ENCODE data around the gene FCGR3B.
"Not testable (repeated sequence)": the region's sequence is repeated elsewhere in the genome, so short reads cannot be mapped to it uniquely, and the experiment has no call there.

The FCGR3B gene

DNA sequence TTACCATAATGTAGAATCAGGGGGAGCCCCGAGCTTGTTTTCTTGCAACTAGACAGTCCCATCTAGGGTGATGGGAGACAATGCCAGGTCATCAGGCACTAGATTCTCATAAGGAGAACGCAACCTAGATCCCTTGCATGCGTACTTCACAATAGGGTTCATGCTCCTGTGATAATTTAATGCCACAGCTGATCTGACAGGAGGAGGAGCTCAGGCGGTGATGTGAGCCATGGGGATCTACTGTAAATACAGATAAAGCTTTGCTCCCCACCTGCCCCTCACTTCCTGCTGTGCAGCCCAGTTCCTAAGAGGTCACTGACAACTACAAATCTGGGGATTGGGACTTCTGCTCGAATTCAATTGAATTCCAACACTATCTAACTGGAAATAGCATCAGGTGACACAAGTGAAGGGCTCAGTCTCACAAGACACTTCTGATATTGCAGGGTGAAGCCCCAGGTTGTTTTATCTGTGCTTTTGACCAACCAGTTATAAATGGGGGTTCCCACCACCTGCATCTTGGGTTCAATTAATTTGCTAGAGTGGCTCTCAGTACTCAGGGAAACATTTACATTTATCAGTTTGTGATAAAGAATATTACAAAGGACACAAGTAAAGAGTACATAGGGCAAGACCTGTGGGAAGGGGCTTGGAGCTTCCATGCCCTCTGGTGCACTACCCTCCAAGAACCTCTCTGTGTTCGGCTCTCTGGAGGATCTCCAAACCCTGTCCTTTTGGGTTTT, 7.4 kb upstream of the FCGR3B start:
- DNase-seq, result not testable (repeated sequence)

DNA sequence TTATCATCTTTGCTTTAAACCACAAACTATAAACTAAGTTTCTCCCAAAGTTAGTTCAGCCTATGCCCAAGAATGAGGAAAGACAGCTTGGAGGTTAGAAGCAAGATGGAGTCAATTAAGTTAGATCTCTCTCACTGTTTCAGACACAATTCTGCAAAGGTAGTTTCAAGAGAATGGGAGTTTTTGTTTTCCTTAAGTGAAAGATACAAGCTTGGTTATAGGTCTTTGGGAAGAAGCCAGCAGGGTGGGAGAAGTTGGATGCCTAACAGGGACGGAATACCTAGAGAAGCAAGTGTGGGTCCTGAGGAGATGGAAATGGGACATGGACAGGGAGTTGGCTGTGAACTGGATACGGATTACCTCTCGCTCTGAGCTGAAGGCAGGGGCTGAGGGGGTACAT, 6.0 kb upstream of the FCGR3B start:
- DNase-seq, result not testable (repeated sequence)

DNA sequence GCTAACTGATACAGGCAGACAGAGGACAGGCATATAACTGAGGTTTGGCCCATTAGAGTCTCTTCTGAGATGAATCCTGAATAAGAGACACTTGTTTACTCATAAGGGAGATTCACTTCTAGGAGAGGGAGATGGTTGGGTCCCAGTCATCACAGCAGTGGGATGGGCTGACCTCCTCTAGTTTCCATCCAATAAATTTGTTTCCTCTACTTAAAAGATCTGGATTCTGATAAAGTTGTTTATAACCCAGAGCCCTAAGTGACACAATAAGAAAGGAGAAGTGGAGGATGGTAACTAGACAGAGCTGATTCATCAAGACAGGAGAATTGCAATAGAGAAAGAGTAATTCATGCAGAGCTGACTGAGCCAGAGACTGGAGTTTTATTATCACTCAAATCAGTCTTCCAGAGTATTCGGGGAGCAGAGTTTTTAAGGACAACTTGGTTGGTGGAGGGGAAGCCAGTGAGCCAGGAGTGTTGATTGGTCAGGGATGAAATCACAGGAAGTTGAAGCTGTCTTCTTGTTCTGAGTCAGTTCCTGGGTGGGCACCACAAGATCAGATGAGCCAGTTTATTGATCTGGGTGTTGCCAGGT, 5.3 kb upstream of the FCGR3B start:
- DNase-seq, result peak in 2 of 4 experiments; percentile 51 to 52

DNA sequence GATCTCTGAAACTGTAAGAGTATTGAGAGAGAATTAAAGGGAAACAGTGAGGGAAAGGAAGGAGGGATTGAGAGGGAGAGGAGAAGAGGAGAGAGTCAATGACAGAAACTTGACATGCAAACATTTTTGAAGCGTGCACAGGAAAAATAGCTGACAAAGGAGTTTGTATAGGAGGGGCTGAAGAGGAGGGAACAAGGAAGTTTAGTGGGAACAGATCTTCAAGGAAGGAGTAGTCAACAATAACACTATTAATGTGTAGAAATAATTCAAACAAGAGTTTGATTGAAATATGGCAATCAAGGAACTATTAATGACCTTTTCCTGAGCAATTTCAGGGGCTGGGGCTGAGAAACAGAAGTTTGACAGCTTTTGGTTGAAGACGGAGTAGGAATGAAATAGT, 4.0 kb upstream of the FCGR3B start:
- DNase-seq, result not testable (repeated sequence)

DNA sequence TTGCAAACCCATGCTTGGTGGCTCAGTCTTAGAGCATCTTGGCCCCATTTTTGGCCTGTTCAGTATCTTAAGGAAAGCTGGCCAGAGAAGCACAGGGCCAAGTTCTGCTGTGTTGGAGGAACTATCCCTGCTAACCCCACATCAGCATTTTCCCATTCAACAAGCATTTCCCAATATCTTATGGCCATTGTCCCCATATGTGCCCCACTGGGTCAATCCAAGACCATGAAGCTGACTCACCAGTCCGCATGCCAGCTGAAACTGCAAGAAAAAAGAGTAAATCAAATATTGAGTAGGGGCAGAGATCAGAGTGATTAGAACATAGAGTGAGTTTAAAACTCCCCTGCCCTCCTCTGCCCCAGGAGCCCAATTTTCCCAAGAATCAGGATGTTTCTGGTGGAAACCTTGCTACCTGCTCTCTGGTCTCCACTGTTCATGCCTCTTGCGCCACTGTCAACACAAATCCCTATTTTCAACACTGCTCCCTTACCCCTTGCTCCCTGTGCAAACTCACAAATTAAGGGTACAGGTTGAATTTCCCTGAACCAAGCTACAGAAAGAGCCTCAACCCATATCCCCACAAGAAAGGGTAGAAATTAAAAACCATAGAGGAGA, 741 bp downstream of the FCGR3B start:
- peak in 2 of 4 experiments; percentile 27 to 41 for DNase-seq

DNA sequence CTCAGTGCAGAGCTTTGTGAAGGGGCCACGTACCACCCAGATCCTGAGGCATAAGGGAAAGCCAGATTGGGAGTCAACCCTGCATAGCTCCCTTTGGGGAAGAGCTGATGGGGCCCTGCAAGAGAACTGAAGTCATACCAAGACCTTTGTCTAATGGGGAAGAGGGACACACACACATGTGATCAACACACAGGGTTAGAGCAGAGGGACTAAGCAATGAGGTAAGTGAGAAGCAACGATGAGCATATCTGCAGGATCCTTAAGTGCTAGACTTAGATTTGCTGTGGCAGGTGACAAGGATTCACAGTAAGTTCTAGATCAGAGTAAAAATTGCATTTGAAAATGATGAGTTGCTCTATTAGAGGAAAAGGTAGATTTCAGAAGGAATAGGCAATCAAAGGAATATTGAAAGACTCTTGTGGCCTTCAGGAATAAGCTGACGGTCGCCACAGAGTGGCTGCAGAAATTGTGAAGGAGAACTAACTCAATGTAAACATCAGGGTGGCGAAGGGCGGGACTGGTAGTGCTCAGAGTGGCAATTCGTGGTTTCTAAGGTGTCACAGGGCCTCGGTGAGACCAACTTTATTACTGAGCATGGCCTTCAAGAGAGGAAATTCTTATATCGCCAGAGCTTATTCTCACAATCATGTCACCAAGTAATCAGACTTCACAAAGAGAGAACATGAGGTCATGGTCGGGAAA, 4.4 kb downstream of the FCGR3B start:
- DNase-seq, result peak in 1 of 4 experiments; percentile 18

DNA sequence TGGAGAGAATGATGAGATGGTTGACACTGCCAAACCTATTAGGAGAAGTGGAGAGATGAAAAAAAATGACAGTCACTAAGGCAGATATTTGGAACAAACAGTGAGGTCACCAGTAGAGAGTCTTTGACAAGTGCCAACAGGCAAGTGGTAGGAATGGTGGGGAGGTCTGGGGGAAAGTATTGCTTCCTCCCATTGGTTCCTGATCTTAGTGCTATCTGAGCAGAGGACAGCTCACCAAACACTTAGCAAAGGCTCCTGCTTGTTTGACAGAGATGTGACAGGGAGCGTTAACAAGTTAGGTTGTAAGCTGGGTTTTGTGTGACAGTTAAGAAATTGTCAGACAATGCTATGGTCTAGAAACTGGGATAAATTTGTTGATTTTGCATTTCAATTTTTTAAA, 6.4 kb downstream of the FCGR3B start:
- not testable (repeated sequence) for DNase-seq

DNA sequence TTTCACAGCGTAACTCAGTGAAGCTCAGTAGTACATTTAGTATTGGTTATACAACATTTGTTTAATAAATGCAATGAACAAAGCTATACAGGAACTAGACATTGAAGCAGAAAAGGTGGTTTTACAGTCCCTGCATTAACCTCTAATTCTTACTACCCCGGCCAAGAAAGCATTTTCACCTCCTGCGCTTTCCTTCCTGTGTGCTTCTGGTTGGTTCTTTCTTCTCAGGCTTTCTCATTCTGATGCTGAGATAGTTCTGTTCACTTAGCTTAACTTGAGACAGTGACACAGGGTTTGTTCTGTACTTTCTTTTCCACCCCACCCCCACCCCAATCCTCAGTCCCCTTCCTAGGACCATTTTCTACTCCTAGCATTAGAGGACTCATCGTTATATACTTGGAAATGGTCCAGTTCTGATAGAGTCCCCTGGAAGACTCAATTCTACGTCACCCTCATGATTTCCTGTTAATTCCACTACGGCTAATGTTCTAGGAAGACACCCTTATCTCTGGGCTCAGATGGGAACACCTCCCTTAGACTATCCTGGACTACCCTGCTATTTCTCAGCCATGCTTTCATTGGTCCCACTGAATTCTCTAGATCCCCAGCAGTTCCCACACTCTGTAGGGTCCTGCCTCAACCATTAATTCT, 7.5 kb downstream of the FCGR3B start:
- DNase-seq, result not testable (repeated sequence)

DNA sequence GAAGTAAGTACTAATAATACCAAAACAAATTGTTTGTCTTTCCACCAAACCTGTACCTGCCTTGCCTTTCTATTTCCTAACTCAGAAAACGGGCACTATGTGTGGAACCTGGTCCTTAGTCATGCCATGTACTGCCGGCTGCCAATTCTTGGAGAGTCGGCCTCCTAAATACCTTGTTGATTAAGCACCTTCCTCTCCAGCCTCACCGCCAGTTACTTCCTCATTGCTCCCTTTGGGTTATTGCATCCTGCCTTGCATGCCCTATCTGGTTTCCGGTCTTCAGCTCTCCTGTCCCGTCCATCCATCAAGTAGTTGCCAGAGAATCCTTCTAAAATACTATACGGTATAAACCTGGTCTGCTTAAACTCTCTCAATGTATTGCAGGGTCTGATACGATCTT, 8.9 kb downstream of the FCGR3B start:
- DNase-seq, result peak in 2 of 4 experiments; percentile 19 to 20

DNA sequence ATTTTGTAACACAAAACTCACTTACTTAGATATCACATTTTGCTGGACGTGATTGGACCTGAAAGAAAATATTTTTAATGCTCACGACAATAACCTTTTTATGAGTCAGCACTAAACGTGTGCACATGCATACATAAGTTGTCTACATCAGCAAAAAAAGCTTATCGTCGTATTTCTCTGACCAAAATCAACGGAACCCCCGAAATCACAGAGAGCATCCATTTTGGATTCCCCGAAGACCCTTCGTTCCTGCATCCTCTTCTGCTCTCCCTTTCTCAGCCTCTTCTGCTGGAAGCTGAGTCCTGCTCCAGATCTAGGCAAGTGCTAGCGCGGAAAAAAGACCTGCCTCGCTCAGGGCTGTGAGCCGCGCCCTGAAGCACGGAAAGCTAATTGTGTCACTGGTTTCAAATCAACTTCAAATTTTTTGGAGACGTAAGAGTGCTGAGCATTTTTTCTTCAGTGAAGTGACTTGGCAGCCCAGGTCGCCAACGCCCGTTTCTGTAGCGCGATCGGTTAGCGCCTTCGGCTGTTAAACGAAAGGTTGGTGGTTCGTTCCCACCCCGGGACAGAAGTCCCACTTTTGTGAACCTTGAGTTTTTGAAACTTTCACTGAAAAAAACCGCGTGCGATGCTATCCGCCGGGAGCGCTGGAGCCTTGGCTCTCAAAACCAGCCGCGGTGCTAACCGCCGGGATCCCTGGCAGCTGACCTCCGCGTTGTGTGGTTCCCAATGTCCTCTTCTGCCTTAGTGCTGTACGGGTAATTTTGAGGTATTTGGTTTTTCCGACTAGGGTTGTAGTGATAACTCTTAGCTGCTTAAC, 9.6 kb downstream of the FCGR3B start:
- DNase-seq, result peak; percentile 77 to 86 (median 82)

DNA sequence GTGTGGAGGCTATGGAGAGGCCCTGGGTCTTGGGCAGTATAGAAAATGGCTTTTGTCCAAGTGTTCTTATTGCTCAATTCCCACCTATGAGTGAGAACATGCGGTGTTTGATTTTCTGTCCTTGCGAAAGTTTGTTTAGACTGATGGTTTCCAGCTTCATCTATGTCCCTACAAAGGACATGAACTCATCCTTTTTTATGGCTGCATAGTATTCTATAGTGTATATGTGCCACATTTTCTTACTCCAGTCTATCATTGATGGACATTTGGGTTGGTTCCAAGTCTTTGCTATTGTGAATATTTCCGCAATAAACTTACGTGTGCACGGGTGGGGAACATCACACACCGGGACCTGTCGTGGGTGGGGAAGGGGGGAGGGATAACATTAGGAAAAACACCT, 10.6 kb downstream of the FCGR3B start:
- not testable (repeated sequence) for DNase-seq

DNA sequence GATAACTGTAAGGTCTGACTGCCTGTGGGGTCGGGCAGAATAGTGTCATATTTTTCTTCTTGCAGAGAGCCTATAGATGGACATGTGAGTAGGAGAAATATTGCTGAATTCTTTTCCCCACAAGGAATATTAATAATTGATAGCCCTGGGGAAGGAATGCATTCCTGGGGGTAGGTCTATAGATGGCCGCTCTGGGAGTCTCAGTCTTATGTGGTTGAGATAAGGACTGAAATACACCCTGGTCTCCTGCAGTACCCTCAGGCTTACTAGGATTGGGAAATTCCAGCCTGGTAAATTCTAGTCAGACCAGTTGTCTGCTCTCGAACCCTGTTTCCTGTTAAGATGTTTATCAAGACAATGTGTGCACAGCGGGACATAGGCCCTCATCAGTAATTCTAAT, 12.5 kb downstream of the FCGR3B start:
- not testable (repeated sequence) for DNase-seq

DNA sequence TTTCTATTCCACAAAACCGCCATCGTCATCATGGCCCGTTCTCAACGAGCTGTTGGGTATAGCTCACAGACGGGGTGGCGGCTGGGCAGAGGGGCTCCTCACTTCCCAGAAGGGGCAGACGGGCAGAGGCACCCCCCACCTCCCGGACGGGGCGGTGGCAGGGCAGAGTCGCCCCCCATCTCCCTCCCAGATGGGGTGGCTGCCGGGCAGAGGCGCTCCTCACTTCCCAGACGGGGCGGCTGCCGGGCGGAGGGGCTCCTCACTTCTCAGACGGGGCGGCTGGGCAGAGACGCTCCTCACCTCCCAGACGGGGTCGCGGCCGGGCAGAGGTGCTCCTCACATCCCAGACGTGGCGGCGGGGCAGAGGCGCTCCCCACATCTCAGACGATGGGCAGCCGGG, 14.6 kb downstream of the FCGR3B start:
- not testable (repeated sequence) for DNase-seq

DNA sequence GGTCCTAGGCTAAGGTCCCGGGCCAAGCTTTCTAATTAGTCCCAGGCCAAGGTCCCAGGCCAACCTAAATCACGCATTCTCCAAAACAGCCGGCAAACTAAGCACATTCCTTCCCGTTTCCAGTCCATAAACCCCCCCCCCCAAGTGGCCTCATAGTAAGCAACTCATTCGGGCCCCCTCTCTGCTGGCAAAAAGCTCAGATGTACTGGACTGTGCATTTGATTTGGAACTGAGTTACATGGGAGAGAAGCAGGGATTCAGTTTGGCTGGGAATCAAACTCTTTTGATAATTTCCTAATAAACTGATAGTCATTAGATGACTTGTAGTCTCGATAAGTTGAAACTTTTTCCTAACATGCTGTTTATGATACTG, 17.8 kb downstream of the FCGR3B start:
- DNase-seq, result not testable (repeated sequence)

DNA sequence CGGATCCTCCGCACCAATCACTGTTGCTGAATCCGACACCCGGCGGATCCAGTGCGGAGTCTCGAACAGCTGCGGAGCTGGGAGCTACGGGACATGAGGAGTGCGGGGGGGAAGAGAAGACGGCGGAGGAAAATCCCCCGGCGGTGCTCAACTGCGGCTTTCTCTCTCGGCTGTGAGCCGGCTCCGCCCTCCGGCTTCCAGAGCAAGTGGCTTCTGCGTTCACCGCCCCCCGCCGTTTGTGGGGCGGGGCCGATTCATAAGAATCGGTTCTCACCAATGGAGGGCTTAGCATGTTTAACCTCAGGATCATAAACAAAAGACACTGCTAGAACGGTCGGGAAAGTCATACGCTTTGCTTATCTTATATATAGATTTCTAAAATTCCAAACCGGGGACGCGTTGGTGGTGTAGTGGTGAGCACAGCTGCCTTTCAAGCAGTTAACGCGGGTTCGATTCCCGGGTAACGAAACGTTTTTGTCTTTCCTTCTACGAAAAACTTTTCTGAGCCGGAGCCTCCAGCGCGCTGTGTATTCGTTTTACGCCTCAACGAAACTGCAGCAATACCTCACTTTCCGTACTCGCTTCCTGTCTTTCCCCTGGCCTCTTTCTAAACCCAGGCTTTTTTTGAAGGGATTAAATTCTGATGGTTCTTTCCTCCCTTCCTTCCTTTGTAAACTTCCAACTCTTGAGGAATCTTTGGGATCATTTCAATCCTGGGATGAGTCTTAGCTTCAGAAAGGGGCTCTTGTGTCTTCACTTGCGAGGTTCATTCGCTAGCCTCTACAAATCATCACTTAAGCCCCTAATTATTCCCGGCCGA, 18.4 kb downstream of the FCGR3B start:
- peak; percentile 96 to 99 (median 97) for DNase-seq

DNA sequence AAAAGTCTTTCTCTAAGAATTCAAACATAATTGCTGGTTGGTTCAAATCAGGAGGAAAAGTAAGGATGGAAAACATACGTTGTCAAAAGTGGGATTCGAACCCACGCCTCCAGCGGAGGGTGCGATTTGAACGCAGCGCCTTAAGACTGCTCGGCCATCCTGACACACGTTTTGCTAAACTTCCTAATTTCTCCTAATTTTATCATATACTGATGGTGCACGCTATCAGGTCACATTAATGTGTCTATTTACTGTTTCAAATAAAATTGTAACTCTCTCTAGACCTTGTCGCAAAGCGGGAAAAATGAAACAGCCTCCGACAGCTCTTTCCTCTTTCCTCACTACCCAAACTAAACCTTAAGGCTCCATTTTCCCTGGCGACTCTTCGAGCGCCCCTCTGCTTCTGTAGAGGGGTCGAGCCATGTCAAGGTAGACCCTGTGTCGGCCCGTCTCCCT, 19.1 kb downstream of the FCGR3B start:
- DNase-seq, result peak; percentile 28 to 50 (median 48)

DNA sequence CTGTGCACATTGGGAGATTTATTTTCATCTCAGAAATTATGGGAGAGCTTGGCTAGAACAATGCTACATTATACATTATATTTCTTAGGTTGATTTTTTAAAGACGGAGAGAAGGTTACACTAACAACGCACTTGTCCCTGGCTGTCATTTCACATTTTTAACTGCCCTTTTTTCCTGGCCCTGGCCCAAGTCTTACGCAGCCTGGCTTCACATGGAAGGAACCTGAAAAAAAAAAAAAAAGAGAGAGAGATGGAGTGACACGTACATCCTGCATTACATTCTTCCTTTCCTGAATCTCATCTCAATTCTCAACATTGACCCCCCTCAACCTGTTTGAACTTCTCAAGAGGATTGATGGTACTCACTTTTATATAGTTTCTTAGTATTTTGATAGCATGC, 20.8 kb downstream of the FCGR3B start:
- DNase-seq, result peak in 3 of 4 experiments; percentile 19 to 48 (median 25)

DNA sequence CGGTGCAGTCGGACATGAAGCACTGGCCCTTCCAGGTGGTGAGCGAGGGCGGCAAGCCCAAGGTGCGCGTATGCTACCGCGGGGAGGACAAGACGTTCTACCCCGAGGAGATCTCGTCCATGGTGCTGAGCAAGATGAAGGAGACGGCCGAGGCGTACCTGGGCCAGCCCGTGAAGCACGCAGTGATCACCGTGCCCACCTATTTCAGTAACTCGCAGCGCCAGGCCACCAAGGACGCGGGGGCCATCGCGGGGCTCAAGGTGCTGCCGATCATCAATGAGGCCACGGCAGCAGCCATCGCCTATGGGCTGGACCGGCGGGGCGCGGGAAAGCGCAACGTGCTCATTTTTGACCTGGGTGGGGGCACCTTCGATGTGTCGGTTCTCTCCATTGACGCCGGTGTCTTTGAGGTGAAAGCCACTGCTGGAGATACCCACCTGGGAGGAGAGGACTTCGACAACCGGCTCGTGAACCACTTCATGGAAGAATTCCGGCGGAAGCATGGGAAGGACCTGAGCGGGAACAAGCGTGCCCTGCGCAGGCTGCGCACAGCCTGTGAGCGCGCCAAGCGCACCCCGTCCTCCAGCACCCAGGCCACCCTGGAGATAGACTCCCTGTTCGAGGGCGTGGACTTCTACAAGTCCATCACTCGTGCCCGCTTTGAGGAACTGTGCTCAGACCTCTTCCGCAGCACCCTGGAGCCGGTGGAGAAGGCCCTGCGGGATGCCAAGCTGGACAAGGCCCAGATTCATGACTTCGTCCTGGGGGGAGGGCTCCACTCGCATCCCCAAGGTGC, 24.2 kb downstream of the FCGR3B start:
- not testable (repeated sequence) for DNase-seq

DNA sequence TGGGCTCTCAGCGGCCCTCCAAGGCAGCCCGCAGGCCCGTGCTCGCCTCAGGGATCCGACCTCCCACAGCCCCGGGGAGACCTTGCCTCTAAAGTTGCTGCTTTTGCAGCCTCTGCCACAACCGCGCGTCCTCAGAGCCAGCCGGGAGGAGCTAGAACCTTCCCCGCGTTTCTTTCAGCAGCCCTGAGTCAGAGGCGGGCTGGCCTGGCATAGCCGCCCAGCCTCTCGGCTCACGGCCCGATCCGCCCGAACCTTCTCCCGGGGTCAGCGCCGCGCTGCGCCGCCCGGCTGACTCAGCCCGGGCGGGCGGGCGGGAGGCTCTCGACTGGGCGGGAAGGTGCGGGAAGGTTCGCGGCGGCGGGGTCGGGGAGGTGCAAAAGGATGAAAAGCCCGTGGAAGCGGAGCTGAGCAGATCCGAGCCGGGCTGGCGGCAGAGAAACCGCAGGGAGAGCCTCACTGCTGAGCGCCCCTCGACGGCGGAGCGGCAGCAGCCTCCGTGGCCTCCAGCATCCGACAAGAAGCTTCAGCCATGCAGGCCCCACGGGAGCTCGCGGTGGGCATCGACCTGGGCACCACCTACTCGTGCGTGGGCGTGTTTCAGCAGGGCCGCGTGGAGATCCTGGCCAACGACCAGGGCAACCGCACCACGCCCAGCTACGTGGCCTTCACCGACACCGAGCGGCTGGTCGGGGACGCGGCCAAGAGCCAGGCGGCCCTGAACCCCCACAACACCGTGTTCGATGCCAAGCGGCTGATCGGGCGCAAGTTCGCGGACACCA, 25.0 kb downstream of the FCGR3B start:
- peak in 3 of 4 experiments; percentile 6 to 46 (median 15) for DNase-seq
